HG03442 (cell line): ENCODE measurements around the gene PAQR9.

Experiments
- ATAC-seq: cut with Tn5 transposase; IDR thresholded peaks from one replicate; pipeline ENCODE4 v1.9.1; 2021; ENCODE audit warnings: mild to moderate bottlenecking, moderate library complexity; ENCODE audit not compliant: unreplicated experiment

PAQR9 gene

DNA sequence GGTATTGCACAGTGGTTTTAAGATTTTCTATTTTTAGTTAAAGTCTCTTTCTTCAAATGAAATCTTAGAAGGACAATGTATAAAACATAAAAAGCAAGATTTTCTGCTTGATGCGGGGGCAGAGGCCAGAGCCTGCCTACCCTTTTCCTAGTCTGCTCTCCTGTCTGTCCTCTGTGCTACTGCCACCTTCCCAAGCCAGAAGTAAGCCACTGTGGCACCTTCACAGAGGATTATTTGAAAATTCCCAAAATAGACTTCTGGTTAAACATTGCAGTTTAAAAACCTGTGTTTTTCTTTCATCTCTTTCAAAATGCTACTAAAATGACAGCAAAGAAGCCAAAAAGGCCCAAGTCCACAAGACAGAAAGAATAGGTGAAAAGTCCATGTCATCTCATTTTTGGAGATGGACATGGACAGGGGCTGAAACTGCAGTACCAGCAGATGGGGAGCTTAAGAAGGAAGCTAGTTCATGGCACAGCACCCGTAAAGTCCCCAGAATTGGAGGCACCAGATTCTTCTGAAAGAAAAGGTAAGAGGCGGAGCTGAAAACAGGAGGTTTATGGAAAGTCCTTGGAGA lies 37.0 kb downstream of the PAQR9 start:
- ATAC-seq: no peak

DNA sequence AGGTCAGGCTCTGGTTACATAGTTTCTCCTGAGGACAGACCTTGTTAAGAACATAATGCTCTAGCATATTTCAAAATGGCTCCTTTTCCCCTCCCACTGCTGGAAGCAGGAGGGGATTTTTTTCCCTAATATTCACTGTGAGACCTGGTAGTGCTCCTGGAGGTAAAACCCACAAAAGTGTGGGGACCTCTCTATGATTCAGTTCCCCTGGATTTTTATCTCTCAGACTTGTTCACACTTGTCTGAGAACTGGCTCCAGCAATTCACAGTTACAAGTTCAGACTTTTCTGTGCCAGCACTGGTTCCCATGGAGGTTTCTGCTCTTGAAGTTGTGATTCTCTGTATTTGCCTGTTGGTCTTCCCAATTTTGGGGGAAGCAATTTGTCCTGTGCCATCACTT lies 38.3 kb downstream of the PAQR9 start:
- no peak for ATAC-seq

DNA sequence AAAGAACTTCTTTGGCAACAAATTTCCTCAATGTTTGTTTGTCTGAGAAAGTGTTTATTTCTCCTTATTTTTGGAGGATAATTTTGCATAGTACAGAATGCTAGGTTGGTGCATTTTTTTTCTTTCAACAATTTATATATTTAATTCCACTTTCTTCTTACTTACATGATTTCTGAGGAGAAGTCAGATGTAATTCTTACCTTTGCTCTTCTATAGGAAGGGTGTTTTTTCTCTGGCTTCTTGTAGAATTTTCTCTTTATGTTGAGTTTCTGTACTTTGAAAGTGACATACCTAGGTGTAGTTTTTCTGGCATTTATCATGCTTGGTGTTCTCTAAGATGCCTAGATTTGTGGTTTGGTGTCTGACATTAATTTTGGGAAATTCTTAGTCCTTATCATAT lies 39.8 kb downstream of the PAQR9 start:
- ATAC-seq: no peak

DNA sequence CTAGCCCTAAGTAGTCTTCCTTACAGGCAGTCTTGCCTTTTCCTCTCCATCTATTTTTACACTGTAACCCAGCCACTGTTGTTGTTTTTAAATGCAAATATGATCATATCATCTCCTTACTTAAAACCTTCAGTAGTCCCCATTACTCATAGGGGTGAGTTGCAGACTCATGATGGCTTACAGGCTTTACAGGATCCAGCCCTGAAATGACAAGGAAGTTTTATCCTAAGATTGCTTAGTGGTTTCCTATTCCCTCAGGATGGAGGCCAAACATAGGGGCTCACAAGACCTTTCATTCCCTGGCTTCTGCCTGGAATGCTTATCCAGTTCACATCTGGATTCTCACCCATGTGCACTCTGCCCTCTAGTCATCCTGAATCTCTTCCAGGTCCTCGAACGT lies 46.9 kb downstream of the PAQR9 start:
- ATAC-seq: no peak

DNA sequence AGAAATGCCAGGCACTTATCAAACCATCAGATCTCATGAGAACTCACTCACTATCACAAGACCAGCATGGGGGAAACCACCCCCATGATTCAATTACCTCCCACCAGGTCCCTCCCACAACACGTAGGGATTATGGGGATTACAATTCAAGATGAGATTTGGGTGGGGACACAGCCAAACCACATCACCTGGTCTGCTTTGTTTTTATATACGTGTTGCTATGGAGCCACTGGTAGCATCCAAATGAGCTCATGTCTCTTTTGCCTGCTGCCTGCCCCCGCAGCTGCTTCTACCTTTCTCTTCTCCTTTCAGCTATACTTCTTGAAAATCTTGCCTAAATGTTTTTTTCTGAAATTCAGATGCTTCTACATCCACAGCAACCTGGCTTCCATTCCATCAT lies 47.8 kb downstream of the PAQR9 start:
- no peak for ATAC-seq

DNA sequence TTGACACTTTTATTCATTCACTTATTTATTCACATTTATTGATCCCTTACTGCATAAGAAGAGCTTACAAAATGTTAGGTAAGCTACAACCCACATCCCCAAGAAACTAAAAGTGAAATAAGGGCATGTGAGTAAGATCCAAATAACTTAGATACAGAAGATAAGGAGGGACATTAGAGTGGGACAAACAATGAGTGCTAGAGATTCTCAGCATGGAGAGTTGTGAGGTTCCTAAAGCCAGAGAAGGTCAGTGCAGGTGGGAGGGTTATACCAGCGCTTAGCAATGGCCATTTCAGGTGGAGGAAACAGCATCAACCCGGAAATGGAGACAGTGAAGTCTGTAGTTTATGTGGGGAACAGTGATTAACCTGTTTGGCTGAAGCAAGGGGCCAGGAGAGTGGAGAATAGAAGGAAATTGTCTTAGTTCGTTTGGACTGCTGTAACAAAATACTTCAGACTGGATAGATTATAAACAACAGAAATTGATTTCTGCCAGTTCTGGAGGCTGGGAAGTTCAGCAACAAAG lies 49.1 kb downstream of the PAQR9 start:
- ATAC-seq: no peak

DNA sequence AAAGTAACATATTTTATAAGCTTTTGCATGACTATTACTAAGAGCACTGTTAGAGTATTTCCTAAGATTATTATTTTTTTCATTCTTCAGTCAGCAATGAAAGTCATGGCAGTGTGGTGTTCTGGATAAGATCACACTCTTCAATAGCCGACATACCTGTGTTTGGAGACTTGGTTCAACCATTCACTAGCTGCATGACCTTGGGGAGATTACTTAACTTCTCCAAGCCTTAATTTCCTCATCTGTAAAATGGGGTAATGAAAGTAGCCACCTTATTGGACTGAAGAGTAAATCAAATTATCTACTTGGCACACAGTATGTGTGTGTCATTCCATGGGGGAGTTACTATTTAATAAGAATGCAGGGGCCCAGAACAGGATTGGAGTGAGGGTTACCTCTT lies 50.0 kb downstream of the PAQR9 start:
- no peak for ATAC-seq

DNA sequence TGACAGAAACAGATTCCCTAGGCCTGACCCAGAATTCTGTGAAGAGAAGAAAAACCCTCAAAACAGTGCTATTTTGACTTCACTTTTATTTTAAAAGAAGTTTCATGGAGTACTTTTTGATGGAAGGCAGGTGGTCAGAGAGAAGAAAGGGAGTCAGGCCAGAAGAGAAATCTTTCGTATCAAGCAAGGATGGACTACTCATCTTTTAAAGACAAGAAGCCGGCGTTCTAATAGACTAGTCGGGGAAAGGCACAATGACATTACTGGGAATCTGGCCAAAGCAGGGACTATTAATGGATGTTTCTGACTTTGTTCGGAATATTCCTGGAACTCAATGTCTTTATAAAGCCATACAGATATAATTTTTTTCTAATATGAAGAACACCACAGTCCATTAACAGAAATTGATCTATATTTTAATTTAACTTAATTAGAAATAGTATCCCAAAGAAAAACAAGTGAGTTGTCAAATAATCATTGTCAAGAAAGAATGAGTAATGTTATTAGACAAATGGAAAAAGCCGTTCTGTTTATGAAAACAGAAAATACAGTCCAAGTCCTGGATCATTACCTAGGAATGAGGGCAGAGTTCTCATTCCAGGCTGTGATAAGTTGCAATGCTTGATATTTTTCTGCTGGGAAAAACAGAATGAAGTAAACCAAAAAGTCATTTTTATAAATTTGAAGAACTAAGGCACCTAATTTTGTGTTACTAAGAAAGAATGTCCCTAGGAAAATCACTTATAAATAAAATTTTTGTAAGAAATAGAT lies 50.9 kb downstream of the PAQR9 start:
- ATAC-seq: no peak
